Mesenchymal stem cell (in vitro differentiated cells and primary cell): ENCODE data around the gene GPR107. TPM values are rescaled to one million over a fixed set of nuclear protein-coding genes. Genes with fewer than 3 reads are reported as not detected.

Source experiments
- small RNA-seq: library from polyadenylated mRNA; stranded (forward); fragments of <200 nt; extraction: miRNeasy Mini kit (QIAGEN cat#:217004); gene quantifications from one replicate; pipeline ENCODE3, GENCODE V24; 2013; ENCODE audit warnings: low read depth

Gene GPR107

Small RNAs within 50 kb of the gene (small RNA-seq; reads per million reads assigned to genes)
- gene RF00019: not detected
